Hematopoietic multipotent progenitor cell treated with erythropoietin and hydrocortisone succinate and interleukin-3 and kit ligand, for 17 days (in vitro differentiated cells): ENCODE measurements around the gene HS3ST5.
"Not testable (repeated sequence)": the region's sequence is repeated elsewhere in the genome, so short reads cannot be mapped to it uniquely, and the experiment has no call there.

Experiments used
- DNase-seq: peaks from one replicate; pipeline ENCODE4 v3.0.0-alpha.2; 2015; ENCODE audit warnings: low spot score

Gene HS3ST5

GRCh38 chr6:114090626-114091025 lies 252.2 kb downstream of the HS3ST5 start:
- DNase-seq: no peak

- DNase-seq: no peak
Measured at GRCh38 chr6:114087496-114087895, 255.3 kb downstream of the HS3ST5 start.

- no peak for DNase-seq
Measured at GRCh38 chr6:114085211-114085610, 257.6 kb downstream of the HS3ST5 start.

- no peak for DNase-seq
Measured at GRCh38 chr6:114084327-114084890, 258.4 kb downstream of the HS3ST5 start.

DNA sequence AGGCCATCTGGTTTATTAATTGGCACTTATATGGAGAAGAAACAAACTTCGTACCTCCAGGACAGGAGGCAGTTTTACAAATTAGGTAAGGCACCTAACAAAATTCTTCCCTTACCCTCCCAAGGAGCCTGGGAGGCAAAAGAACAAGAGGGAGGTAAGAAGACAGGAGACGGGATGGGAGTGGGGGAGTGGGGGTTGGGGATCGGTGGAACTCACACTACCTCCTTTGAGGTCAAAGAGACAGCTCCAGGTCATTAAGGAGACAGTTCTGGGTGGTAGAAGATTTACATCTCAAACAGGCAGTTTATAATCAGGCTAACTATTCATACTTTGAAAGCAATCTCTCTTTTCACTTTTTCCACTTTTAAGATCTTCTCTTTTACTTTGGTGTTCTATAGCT lies 259.6 kb downstream of the HS3ST5 start:
- DNase-seq: no peak

DNA sequence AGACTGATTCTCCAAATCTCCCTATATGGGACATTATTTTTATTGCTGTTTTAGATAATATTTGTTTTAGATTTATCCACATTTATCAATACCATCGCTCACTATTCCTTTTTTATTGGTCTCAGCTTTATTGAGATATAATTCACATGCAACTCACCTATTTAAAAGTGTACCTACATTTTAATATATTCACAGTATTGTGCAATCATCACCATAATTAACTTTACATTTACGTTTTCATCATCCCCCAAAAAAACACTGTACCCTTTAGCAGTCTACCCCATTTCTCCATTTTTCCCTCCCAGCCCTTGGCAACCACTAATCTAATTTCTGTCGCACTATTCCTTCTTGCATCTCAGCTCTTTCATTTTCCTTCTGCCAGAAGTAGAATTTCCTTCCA lies 261.1 kb downstream of the HS3ST5 start:
- no peak for DNase-seq

- DNase-seq: no peak
Measured at GRCh38 chr6:114080891-114081510, 261.8 kb downstream of the HS3ST5 start.

DNA sequence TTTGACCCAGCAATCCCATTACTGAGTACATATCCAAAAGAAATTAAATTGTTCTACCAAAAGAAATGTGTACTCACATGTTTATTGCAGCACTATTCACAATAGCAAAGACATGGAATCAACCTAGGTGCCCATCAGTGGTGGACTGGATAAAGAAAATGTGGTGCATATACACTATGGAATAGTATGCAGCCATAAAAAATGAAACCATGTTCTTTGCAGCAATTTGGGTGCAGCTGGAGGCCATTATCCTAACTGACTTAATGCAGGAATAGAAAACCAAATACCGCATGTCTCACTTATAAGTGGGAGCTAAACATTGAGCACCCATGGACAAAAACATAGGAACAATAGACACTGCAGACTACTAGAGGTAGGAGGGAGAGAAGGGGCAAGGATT lies 262.4 kb downstream of the HS3ST5 start:
- not testable (repeated sequence) for DNase-seq

DNA sequence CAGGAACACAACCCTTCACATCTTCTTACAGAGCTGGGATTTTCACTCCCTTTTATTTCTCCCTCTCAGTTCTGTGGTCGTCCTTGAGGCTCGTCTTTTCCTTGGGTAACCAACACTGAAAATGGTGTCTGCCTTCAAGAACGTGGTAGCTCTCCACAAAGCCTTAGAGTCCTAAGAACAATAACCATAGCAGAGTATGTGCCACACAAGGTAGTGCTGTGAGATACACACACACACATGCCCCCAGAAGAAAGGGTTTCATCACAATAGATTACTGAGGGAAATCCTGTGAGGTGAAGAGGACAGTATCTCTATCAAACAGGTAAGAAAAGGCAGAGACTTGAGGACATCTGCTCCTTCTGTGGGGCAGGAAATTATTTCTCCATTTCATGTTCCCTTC lies 267.0 kb downstream of the HS3ST5 start:
- DNase-seq: no peak

DNA sequence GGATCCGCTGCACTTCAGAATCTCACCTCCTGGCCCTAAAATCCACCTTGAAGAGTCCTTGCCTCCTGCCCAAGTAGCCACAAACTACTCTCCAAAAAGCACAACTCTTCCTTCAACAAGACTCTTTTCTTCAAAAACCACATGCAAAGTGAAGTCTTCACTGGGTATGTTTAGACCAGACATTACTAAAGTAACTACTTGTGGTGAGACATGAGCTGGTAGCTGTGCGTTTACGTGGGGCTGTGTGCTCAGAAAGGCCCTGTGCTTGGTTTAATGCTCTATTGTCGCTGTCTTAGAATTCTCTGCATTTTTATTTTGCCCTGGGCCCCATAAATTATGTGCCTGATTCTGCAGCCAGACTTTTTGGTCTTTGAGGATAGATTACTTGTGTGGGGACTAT lies 267.5 kb downstream of the HS3ST5 start:
- DNase-seq: no peak

DNA sequence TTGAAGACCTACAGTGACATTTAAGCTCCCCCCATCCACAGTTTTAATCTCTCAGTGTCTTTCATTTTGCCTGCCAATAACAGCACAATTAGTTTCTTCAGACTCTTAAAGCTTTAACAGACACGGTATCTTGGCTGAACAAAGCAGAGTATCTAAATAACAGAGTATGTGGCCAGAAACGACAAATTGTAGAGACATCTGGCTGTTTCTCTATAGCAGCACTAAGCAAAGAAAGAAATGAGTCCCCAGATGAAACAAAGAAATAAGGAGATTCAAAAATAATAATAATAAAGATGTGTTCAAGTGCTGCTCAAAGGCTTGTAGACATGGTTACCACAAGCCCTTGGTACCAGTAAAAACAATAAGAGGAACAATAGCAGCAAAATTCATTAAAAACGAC lies 274.1 kb downstream of the HS3ST5 start:
- DNase-seq: no peak

DNA sequence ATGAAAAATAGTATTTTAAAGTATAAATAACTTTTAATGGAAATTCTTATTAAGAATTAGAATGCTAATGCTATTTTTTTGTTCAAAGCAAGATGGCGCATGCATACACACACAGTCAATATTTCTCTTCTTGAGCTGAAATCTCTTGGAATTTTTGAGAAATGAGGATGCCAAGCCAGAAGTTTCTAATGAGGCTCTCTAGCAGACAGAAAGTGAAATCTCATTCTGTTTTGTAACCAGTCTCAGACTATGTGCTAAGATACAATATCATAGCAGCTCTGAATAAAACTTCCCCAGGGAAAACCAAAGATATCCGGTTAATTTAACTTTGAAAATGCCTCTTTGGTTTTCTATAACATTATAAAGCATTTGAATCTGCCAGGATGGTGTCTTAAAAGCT lies 274.7 kb downstream of the HS3ST5 start:
- no peak for DNase-seq

DNA sequence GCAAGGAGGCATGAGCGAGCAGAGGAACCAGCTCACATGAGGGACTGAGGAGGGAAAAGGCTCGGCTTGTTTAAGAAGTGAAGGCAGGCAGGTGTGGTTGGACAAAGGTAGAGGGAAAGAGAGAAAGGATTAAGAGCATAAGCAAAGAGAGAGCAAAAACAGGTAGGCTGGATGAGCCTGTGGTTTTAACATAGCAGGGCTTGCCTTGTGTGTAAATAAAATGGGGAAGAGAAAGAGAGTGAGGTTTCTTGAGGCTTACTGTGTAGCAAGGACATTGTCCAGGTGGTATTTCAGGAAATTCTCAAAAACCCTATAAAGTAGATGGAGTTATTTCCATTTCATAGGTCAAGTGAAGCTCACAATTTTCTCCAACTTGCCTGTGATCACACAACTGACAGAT lies 278.0 kb downstream of the HS3ST5 start:
- DNase-seq: no peak

GRCh38 chr6:114063956-114064355 lies 278.9 kb downstream of the HS3ST5 start:
- no peak for DNase-seq

DNA sequence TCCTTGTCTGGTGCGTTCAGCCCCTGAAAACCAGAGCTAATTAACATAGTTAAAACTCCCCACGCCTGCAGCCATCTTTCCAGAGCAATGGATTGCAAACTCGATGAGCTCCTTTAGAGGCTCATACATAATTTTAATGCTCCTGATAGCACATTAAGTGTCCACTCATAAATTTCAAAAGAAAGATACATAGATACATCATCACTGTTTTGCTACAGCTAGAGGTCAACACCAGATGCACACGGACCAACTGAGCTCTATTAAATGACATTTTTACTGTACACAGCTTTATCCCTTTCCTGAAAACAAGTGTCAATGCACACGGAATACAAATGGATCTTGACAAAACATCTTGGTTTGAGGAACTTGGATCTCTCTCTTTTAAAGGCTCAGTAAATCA lies 280.6 kb downstream of the HS3ST5 start:
- DNase-seq: no peak

GRCh38 chr6:114061741-114062140 lies 281.1 kb downstream of the HS3ST5 start:
- no peak for DNase-seq

DNA sequence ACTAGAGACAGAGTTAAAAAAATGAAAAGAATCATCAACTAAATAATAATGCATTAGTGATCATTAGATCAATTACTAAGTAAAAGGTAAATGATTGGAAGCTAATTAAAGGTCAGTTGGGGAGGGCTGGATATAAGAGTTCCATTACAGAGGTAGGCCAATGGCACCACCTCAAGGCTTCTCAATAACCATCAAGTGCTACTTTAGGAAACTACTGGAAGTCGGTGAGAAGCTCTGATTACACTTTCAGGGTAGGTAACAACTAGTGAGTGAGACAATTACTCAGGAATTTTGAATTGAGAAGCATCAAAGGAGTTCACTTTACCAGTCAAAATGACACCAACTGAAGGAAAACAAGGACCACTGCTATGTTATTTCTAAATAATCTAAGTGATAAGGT lies 281.7 kb downstream of the HS3ST5 start:
- DNase-seq: no peak

DNA sequence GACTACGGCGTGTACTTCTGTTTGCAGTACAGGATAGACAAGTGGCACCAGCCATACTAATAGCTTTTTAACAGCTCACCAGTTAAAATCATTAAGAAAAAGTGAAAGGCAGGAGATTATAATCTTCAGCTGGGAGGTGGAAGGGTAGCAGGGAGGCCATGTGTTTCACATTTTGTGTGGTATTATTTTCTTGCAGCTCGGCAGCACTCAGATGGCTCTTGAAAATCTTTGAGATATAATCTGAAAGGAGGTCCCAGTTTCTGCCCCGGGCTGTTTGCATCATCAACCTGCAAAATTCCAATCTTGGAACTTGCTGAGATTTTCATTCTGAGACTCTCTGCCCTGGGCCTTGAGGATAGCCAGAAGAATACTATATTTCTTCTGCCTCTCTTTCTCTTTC lies 284.4 kb downstream of the HS3ST5 start:
- DNase-seq: no peak

GRCh38 chr6:114055763-114056162 lies 287.1 kb downstream of the HS3ST5 start:
- no peak for DNase-seq

- no peak for DNase-seq
Measured at GRCh38 chr6:114055349-114055748, 287.5 kb downstream of the HS3ST5 start.

- DNase-seq: no peak
Measured at GRCh38 chr6:114053791-114054190, 289.0 kb downstream of the HS3ST5 start.

DNA sequence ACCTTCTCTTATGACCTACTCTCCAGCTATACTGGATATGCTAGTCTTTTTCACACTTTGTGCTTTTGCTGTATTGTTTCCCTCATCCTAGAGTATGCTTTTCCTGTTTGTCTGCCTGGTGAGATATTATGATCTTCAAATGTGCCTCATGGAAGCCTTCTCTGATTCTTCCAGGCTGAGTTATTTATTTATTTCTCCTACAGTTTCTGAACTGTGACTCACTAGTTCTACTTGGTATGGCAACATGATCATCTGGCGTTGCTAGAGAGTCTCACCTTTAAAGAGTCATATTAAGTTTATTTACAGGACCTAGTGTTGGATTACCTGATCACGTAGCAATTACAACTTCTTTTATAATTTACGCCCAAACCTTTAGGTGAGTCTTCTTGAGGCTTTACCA lies 290.7 kb downstream of the HS3ST5 start:
- no peak for DNase-seq

DNA sequence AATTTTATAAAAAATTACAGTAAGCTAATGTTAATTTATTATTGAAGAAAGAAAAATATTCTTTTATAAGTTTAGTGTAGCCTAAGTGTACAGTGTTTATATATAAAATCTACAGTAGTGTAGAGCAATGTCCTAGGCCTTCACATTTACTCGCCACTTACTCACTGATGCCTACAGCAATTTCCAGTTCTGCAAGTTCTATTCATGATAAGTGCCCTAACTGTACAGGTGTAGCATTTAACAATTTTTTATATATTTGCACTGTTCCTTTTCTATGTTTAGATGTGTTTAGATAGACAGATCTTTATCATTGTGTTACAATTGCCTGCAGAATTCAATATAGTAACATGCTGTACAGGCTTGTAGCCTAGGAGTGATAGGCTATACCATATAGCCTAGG lies 291.8 kb downstream of the HS3ST5 start:
- no peak for DNase-seq

GRCh38 chr6:114049367-114049966 lies 293.4 kb downstream of the HS3ST5 start:
- no peak for DNase-seq
